HCT116 (cell line): ENCODE measurements around the gene TYW1.
"Not testable (repeated sequence)": the region's sequence is repeated elsewhere in the genome, so short reads cannot be mapped to it uniquely, and the experiment has no call there.

Experiments used
- CEBPB ChIP-seq: IDR thresholded peaks from 2 replicates; pipeline ENCODE4 v1.6.1; 2012; ENCODE audit warnings: low read depth
- CTCF ChIP-seq, 3 experiments: fragments of 200-600 bp in 1 of 3; sonication (generic) in 1 of 3; IDR thresholded peaks in 2 of 3; conservative IDR thresholded peaks in 1 of 3; 2 replicates each; pipeline ENCODE4 v1.5.1; 2012 to 2017; ENCODE audit warnings: low read depth in 2 of 3, low read length in 2 of 3, antibody characterized with exemption in 1 of 3, borderline replicate concordance in 1 of 3, control low read depth in 1 of 3, mild to moderate bottlenecking in 1 of 3, mixed read lengths in 1 of 3, mixed run types in 1 of 3, moderate library complexity in 1 of 3; ENCODE audit not compliant: insufficient read depth in 1 of 3
- EGR1 ChIP-seq: IDR thresholded peaks from 2 replicates; pipeline ENCODE4 v1.6.1; 2012; ENCODE audit warnings: low read depth
- ELF1 ChIP-seq: IDR thresholded peaks from 2 replicates; pipeline ENCODE4 v1.6.1; 2012; ENCODE audit warnings: low read depth, borderline replicate concordance
- EZH2 ChIP-seq: fragments of 200-600 bp; sonication (generic); IDR thresholded peaks from 2 replicates; pipeline ENCODE4 v1.6.1; 2017; ENCODE audit warnings: antibody characterized with exemption, mixed run types
- POLR2A ChIP-seq: IDR thresholded peaks from 2 replicates; pipeline ENCODE4 v1.7.0; 2011; ENCODE audit warnings: borderline replicate concordance; ENCODE audit not compliant: insufficient read depth, insufficient read length; ENCODE audit errors: extremely low read depth
- POLR2AphosphoS5 ChIP-seq: IDR thresholded peaks from 2 replicates; pipeline ENCODE4 v1.6.1; 2011; ENCODE audit warnings: mild to moderate bottlenecking, low read depth, low read length, moderate library complexity
- RAD21 ChIP-seq: IDR thresholded peaks from 2 replicates; pipeline ENCODE4 v1.6.1; 2012; ENCODE audit warnings: low read depth, mild to moderate bottlenecking
- SRF ChIP-seq: IDR thresholded peaks from 2 replicates; pipeline ENCODE4 v1.6.1; 2012; ENCODE audit warnings: low read depth
- TF ChIP-seq, protein P1 (sequence below): IDR thresholded peaks from 2 replicates; pipeline ENCODE4 v1.6.1; 2012
- TF ChIP-seq, protein P2 (sequence below): IDR thresholded peaks from 2 replicates; pipeline ENCODE4 v1.6.1; 2012; ENCODE audit warnings: low read depth
- TF ChIP-seq, protein P3 (sequence below): IDR thresholded peaks from 2 replicates; pipeline ENCODE4 v1.6.1; 2012

GRCh38 chr7:66979013-66979412, 17.6 kb upstream of the TYW1 start:
- TF ChIP-seq EZH2; POLR2A; EGR1; CTCF (IDR thresholded peaks at IDR 0.05 in 2 of 3, conservative IDR thresholded peaks at IDR 0.05 in 1 of 3; ENCODE audit: borderline replicate concordance in 1 of 3, insufficient read depth in 1 of 3, low read depth in 2 of 3, low read length in 2 of 3); CEBPB; ELF1; POLR2AphosphoS5; SRF; RAD21: not testable (repeated sequence)
- TF ChIP-seq, protein P1, sequence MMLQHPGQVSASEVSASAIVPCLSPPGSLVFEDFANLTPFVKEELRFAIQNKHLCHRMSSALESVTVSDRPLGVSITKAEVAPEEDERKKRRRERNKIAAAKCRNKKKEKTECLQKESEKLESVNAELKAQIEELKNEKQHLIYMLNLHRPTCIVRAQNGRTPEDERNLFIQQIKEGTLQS: not testable (repeated sequence)
- TF ChIP-seq, protein P2, sequence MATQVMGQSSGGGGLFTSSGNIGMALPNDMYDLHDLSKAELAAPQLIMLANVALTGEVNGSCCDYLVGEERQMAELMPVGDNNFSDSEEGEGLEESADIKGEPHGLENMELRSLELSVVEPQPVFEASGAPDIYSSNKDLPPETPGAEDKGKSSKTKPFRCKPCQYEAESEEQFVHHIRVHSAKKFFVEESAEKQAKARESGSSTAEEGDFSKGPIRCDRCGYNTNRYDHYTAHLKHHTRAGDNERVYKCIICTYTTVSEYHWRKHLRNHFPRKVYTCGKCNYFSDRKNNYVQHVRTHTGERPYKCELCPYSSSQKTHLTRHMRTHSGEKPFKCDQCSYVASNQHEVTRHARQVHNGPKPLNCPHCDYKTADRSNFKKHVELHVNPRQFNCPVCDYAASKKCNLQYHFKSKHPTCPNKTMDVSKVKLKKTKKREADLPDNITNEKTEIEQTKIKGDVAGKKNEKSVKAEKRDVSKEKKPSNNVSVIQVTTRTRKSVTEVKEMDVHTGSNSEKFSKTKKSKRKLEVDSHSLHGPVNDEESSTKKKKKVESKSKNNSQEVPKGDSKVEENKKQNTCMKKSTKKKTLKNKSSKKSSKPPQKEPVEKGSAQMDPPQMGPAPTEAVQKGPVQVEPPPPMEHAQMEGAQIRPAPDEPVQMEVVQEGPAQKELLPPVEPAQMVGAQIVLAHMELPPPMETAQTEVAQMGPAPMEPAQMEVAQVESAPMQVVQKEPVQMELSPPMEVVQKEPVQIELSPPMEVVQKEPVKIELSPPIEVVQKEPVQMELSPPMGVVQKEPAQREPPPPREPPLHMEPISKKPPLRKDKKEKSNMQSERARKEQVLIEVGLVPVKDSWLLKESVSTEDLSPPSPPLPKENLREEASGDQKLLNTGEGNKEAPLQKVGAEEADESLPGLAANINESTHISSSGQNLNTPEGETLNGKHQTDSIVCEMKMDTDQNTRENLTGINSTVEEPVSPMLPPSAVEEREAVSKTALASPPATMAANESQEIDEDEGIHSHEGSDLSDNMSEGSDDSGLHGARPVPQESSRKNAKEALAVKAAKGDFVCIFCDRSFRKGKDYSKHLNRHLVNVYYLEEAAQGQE: not testable (repeated sequence)
- TF ChIP-seq, protein P3, sequence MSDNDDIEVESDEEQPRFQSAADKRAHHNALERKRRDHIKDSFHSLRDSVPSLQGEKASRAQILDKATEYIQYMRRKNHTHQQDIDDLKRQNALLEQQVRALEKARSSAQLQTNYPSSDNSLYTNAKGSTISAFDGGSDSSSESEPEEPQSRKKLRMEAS: not testable (repeated sequence)
